Activated CD4-positive, alpha-beta memory T cell treated with anti-CD3 and anti-CD28 coated beads, Interleukin-2, amount 10 ng/mL, durations not matched to agents 7 days and 5 days (primary cell): ENCODE measurements around the gene MDC1. TPM values are rescaled to one million over a fixed set of nuclear protein-coding genes. Genes with fewer than 3 reads are reported as not detected.
"Not testable (repeated sequence)": the region's sequence is repeated elsewhere in the genome, so short reads cannot be mapped to it uniquely, and the experiment has no call there.

Experiments
- CTCF ChIA-PET: fragments of 350-600 bp; sonication (Branson Sonifier 250); formaldehyde crosslinking; loops from one replicate; lab custom pipeline; 2021; ENCODE audit warnings: antibody characterized with exemption, inconsistent platforms; lab: Charles Lee
- POLR2A ChIA-PET: fragments of 350-600 bp; sonication (Branson Sonifier 250); formaldehyde crosslinking; loops from one replicate; lab custom pipeline; 2021; ENCODE audit warnings: antibody characterized with exemption; lab: Charles Lee
- DNase-seq: peaks from one replicate; pipeline ENCODE4 v3.0.0-alpha.2; 2020
- H3K27ac Mint-ChIP-seq: one replicate; pipeline ENCODE4 v1.8.0; 2021; ENCODE audit warnings: mild to moderate bottlenecking, mixed read lengths
- H3K27me3 Mint-ChIP-seq: one replicate; pipeline ENCODE4 v1.8.0; 2021; ENCODE audit warnings: mixed read lengths
- H3K36me3 Mint-ChIP-seq: one replicate; pipeline ENCODE4 v1.8.0; 2021; ENCODE audit warnings: low read depth, mixed read lengths
- H3K4me1 Mint-ChIP-seq: one replicate; pipeline ENCODE4 v1.8.0; 2021; ENCODE audit warnings: mixed read lengths
- H3K4me3 Mint-ChIP-seq: one replicate; pipeline ENCODE4 v1.8.0; 2021; ENCODE audit warnings: mild to moderate bottlenecking, mixed read lengths
- H3K9me3 Mint-ChIP-seq: one replicate; pipeline ENCODE4 v1.8.0; 2021; ENCODE audit warnings: mixed read lengths
- total RNA-seq, 2 experiments: library from RNA; stranded (reverse); gene quantifications; one replicate each; pipeline ENCODE4 v1.2.3, GENCODE V29; 2021

Gene MDC1
- total RNA-seq, 2 experiments from 2014 or later, result 49.7 to 54.6 TPM

- DNase-seq, result no peak
- H3K4me3 Mint-ChIP-seq, result no peak overlapping the region
- H3K36me3 Mint-ChIP-seq, result peaks cover 67% of the 10 kb centered on the region
- no peaks in the 10 kb centered on the region for H3K27me3 Mint-ChIP-seq
- ChIA-PET POLR2A (interaction anchor here (0.6 to 16.4 kb wide), 6 partner anchors 9 to 85 kb away, joined by 3 to 561 read pairs (median 6); partner anchors contain the start of genes DHX16 and MDC1), CTCF (interaction anchor here (1.5 to 25.8 kb wide), 2 partner anchors 50 to 246 kb away, joined by 5 to 626 read pairs; partner anchors contain the start of gene DHX16)
- no peaks in the 10 kb centered on the region for H3K9me3 Mint-ChIP-seq
- H3K4me1 Mint-ChIP-seq, result peaks cover 61% of the 10 kb centered on the region
- peak overlapping the region; percentile 44 for H3K27ac Mint-ChIP-seq
Observed at GRCh38 chr6:30727920-30728553, 11.0 kb upstream of the MDC1 start.

GRCh38 chr6:30726506-30727413 lies 9.7 kb upstream of the MDC1 start:
- no peak for DNase-seq
- ChIA-PET CTCF (interaction anchor here (25.8 kb wide), 1 partner anchor 48 kb away, joined by 626 read pairs; the partner anchor contains the start of gene DHX16), POLR2A (interaction anchor here (1.1 to 16.4 kb wide), 10 partner anchors 9 to 114 kb away, joined by 3 to 561 read pairs (median 5); partner anchors contain the start of genes DHX16, IER3, MDC1 and MRPS18B)
- no peaks in the 10 kb centered on the region for H3K27me3 Mint-ChIP-seq
- peaks cover 70% of the 10 kb centered on the region for H3K36me3 Mint-ChIP-seq
- no peaks in the 10 kb centered on the region for H3K9me3 Mint-ChIP-seq
- H3K4me3 Mint-ChIP-seq, result no peak overlapping the region
- peak overlapping the region; percentile 29 for H3K27ac Mint-ChIP-seq
- peaks cover 56% of the 10 kb centered on the region for H3K4me1 Mint-ChIP-seq

GRCh38 chr6:30725713-30726505 lies 8.8 kb upstream of the MDC1 start:
- H3K27ac Mint-ChIP-seq, result peak overlapping the region; percentile 61
- POLR2A ChIA-PET, result interaction anchor here (1.1 to 16.4 kb wide), 8 partner anchors 9 to 113 kb away, joined by 3 to 561 read pairs (median 6); partner anchors contain the start of genes DHX16, IER3 and MDC1
- H3K4me1 Mint-ChIP-seq, result peaks cover 50% of the 10 kb centered on the region
- no peaks in the 10 kb centered on the region for H3K27me3 Mint-ChIP-seq
- DNase-seq, result no peak
- peaks cover 77% of the 10 kb centered on the region for H3K36me3 Mint-ChIP-seq
- CTCF ChIA-PET, result interaction anchor here (25.8 kb wide), 1 partner anchor 47 kb away, joined by 626 read pairs; the partner anchor contains the start of gene DHX16
- H3K9me3 Mint-ChIP-seq, result no peaks in the 10 kb centered on the region
- H3K4me3 Mint-ChIP-seq, result no peak overlapping the region

GRCh38 chr6:30724906-30725667 lies 8.0 kb upstream of the MDC1 start:
- H3K27me3 Mint-ChIP-seq, result no peaks in the 10 kb centered on the region
- peaks cover 41% of the 10 kb centered on the region for H3K4me1 Mint-ChIP-seq
- DNase-seq, result no peak
- no peaks in the 10 kb centered on the region for H3K9me3 Mint-ChIP-seq
- H3K36me3 Mint-ChIP-seq, result peaks cover 76% of the 10 kb centered on the region
- H3K4me3 Mint-ChIP-seq, result peak overlapping the region; percentile 33
- CTCF ChIA-PET, result interaction anchor here (25.8 kb wide), 1 partner anchor 47 kb away, joined by 626 read pairs; the partner anchor contains the start of gene DHX16
- POLR2A ChIA-PET, result interaction anchor here (0.7 to 16.4 kb wide), 9 partner anchors 8 to 110 kb away, joined by 3 to 561 read pairs (median 8); partner anchors contain the start of genes DHX16 and MDC1
- H3K27ac Mint-ChIP-seq, result peak overlapping the region; percentile 48

GRCh38 chr6:30723843-30724741 lies 7.0 kb upstream of the MDC1 start:
- H3K27me3 Mint-ChIP-seq, H3K9me3 Mint-ChIP-seq, DNase-seq: not testable (repeated sequence)
- peaks cover 46% of the 10 kb centered on the region for H3K4me1 Mint-ChIP-seq
- ChIA-PET POLR2A (interaction anchor here (0.7 to 16.4 kb wide), 9 partner anchors 11 to 109 kb away, joined by 3 to 561 read pairs (median 16); partner anchors contain the start of genes DHX16 and NRM), CTCF (interaction anchor here (1.0 to 25.8 kb wide), 5 partner anchors 36 to 241 kb away, joined by 3 to 626 read pairs (median 20); partner anchors contain the start of gene DHX16)
- H3K27ac Mint-ChIP-seq, result peak overlapping the region; percentile 71
- H3K36me3 Mint-ChIP-seq, result peaks cover 73% of the 10 kb centered on the region
- peak overlapping the region; percentile 84 for H3K4me3 Mint-ChIP-seq

- POLR2A ChIA-PET, result interaction anchor here (0.6 to 16.4 kb wide), 13 partner anchors 8 to 190 kb away, joined by 3 to 561 read pairs (median 29); partner anchors contain the start of genes DHX16, MRPS18B, NRM and PPP1R10
- not testable (repeated sequence) for H3K27me3 Mint-ChIP-seq, H3K9me3 Mint-ChIP-seq, DNase-seq
- Mint-ChIP-seq H3K27ac (peak overlapping the region; percentile 99), H3K36me3 (peaks cover 73% of the 10 kb centered on the region), H3K4me3 (peak overlapping the region; percentile 84), H3K4me1 (peaks cover 53% of the 10 kb centered on the region)
- CTCF ChIA-PET, result interaction anchor here (0.6 to 25.8 kb wide), 18 partner anchors 8 to 240 kb away, joined by 3 to 626 read pairs (median 8); partner anchors contain the start of genes ATAT1, C6orf136, DHX16 and FLOT1
Observed at GRCh38 chr6:30723159-30723842, 6.2 kb upstream of the MDC1 start.

GRCh38 chr6:30722280-30723112 lies 5.4 kb upstream of the MDC1 start:
- peaks cover 55% of the 10 kb centered on the region for H3K4me1 Mint-ChIP-seq
- peaks cover 69% of the 10 kb centered on the region for H3K36me3 Mint-ChIP-seq
- DNase-seq, result peak; percentile 86
- no peaks in the 10 kb centered on the region for H3K27me3 Mint-ChIP-seq
- POLR2A ChIA-PET, result interaction anchor here (0.6 to 16.4 kb wide), 19 partner anchors 8 to 229 kb away, joined by 3 to 561 read pairs (median 6); partner anchors contain the start of genes DHX16, IER3, MRPS18B and NRM
- CTCF ChIA-PET, result interaction anchor here (0.6 to 25.8 kb wide), 23 partner anchors 9 to 243 kb away, joined by 3 to 626 read pairs (median 5); partner anchors contain the start of genes ATAT1, C6orf136, DHX16 and FLOT1
- peak overlapping the region; percentile 84 for H3K4me3 Mint-ChIP-seq
- H3K27ac Mint-ChIP-seq, result peak overlapping the region; percentile 99
- no peaks in the 10 kb centered on the region for H3K9me3 Mint-ChIP-seq

GRCh38 chr6:30722025-30722279 lies 4.9 kb upstream of the MDC1 start:
- H3K9me3 Mint-ChIP-seq, DNase-seq, H3K27me3 Mint-ChIP-seq: not testable (repeated sequence)
- POLR2A ChIA-PET, result interaction anchor here (1.0 to 16.4 kb wide), 16 partner anchors 9 to 228 kb away, joined by 3 to 561 read pairs (median 16); partner anchors contain the start of genes DHX16, IER3, MRPS18B and NRM
- H3K4me3 Mint-ChIP-seq, result peak overlapping the region; percentile 84
- peaks cover 57% of the 10 kb centered on the region for H3K4me1 Mint-ChIP-seq
- H3K27ac Mint-ChIP-seq, result peak overlapping the region; percentile 99
- peaks cover 67% of the 10 kb centered on the region for H3K36me3 Mint-ChIP-seq
- CTCF ChIA-PET, result interaction anchor here (0.9 to 25.8 kb wide), 19 partner anchors 9 to 242 kb away, joined by 3 to 626 read pairs (median 8); partner anchors contain the start of genes C6orf136, DHX16, FLOT1 and MRPS18B
